HepG2 (cell line): Measurements from ENCODE around the gene CNIH3. TPM values are rescaled to one million over a fixed set of nuclear protein-coding genes. Genes with fewer than 3 reads are reported as not detected.
A peak's percentile ranks its signal among the peaks of the same experiment; 100 is the strongest.

Experiments used
- ATAC-seq: fragments of 200-7000 bp; cut with Tn5 transposase; 3 replicates; pipeline ENCODE4 v1.9.1; 2020; ENCODE audit warnings: mild to moderate bottlenecking, moderate library complexity
- BruUV-seq: library from RNA; stranded (reverse); fragments of 400-500 nt; replicated peaks from 2 replicates; lab custom pipeline; 2021; lab: Mats Ljungman, UMichigan
- CTCF ChIA-PET: fragments of 300-600 bp; formaldehyde crosslinking; extraction: SDS; loops from one replicate; lab custom pipeline; 2021; ENCODE audit warnings: low total read pairs, inconsistent platforms, low intra/inter-chr PET ratio; lab: Yijun Ruan, JAX
- POLR2A ChIA-PET: fragments of 350-600 bp; sonication (Branson Sonifier 250); formaldehyde crosslinking; loops from one replicate; lab custom pipeline; 2020; ENCODE audit warnings: antibody characterized with exemption, inconsistent platforms; lab: Yijun Ruan, JAX
- DNase-seq: peaks from one replicate; pipeline ENCODE4 v3.0.0-alpha.2; 2015; ENCODE audit warnings: low spot score
- FAIRE-seq: peaks from 3 replicates; lab custom pipeline; 2011; peaks lifted over from hg19 to GRCh38; lab: Jason Lieb, UNC
- H2AFZ ChIP-seq: one replicate; pipeline ENCODE4 v1.6.1; 2011; ENCODE audit warnings: low read length, inconsistent platforms
- H3K27ac ChIP-seq: fragments of 300-600 bp; 3 replicates; pipeline ENCODE4 v1.8.0; 2011; ENCODE audit warnings: mixed run types, mild to moderate bottlenecking, mixed read lengths, low read length, inconsistent platforms; ENCODE audit not compliant: insufficient read depth; ENCODE audit errors: extremely low read length
- H3K27me3 ChIP-seq, 2 experiments: fragments of 200-600 bp in 1 of 2; 2 replicates in 1 of 2; 3 replicates in 1 of 2; pipeline versions ENCODE4 v1.6.0 to v1.8.0; 2011; ENCODE audit warnings: low read length in 2 of 2, mild to moderate bottlenecking in 2 of 2, moderate library complexity in 2 of 2, inconsistent platforms in 1 of 2; ENCODE audit not compliant: insufficient read depth in 2 of 2, control insufficient read depth in 1 of 2
- H3K36me3 ChIP-seq, 2 experiments: fragments of 200-600 bp in 1 of 2; replicated peaks in 1 of 2; 2 replicates in 1 of 2; 3 replicates in 1 of 2; pipeline versions ENCODE4 v1.5.1 to v1.8.0; 2011; ENCODE audit warnings: low read length in 2 of 2, inconsistent platforms in 1 of 2; ENCODE audit not compliant: insufficient read depth in 2 of 2, control insufficient read depth in 1 of 2
- H3K4me1 ChIP-seq: 2 replicates; pipeline ENCODE4 v1.5.1; 2012; ENCODE audit warnings: low read length, inconsistent platforms; ENCODE audit not compliant: insufficient read depth
- H3K4me2 ChIP-seq: 2 replicates; pipeline ENCODE4 v1.6.0; 2011; ENCODE audit warnings: low read depth, low read length, inconsistent platforms
- H3K4me3 ChIP-seq, 3 experiments: fragments of 200-600 bp in 1 of 3; sonication (generic), shearing (Covaris generic) in 1 of 3; replicated peaks in 1 of 3; 2 replicates each; pipeline ENCODE4 v1.5.1; 2011 to 2016; ENCODE audit warnings: low read length in 3 of 3, inconsistent platforms in 2 of 3, low read depth in 2 of 3, mild to moderate bottlenecking in 2 of 3, control low read depth in 1 of 3, mixed read lengths in 1 of 3; ENCODE audit not compliant: insufficient read depth in 1 of 3
- H3K79me2 ChIP-seq: one replicate; pipeline ENCODE4 v1.6.1; 2011; ENCODE audit warnings: low read length, inconsistent platforms; ENCODE audit not compliant: insufficient read depth
- H3K9ac ChIP-seq: 2 replicates; pipeline ENCODE4 v1.6.0; 2011; ENCODE audit warnings: mild to moderate bottlenecking, low read depth, low read length, inconsistent platforms; ENCODE audit not compliant: insufficient read depth
- H3K9me3 ChIP-seq: 2 replicates; pipeline ENCODE4 v1.5.1; 2012; ENCODE audit warnings: mild to moderate bottlenecking, low read length
- H4K20me1 ChIP-seq: 2 replicates; pipeline ENCODE4 v1.6.0; 2011; ENCODE audit warnings: inconsistent platforms, mild to moderate bottlenecking, low read length, moderate library complexity; ENCODE audit not compliant: insufficient read depth
- AHR ChIP-seq: IDR thresholded peaks from 2 replicates; pipeline ENCODE4 v1.6.1; 2018; ENCODE audit warnings: missing genetic modification reagents, missing compliant biosample characterization
- IRF1 ChIP-seq: sonication (generic); formaldehyde crosslinking; IDR thresholded peaks from 2 replicates; pipeline ENCODE4 v1.4.0; 2020; ENCODE audit warnings: low read depth, mild to moderate bottlenecking, missing genetic modification reagents
- MZF1 ChIP-seq: sonication (generic); formaldehyde crosslinking; IDR thresholded peaks from 2 replicates; pipeline ENCODE4 v1.8.1; 2023; ENCODE audit warnings: mild to moderate bottlenecking, missing genetic modification reagents, borderline replicate concordance
- XRCC5 ChIP-seq: fragments of 200-400 bp; formaldehyde crosslinking; optimal IDR thresholded peaks from 2 replicates; pipeline ENCODE3; 2017; ENCODE audit warnings: mild to moderate bottlenecking, low read length
- ZNF101 ChIP-seq: sonication (generic); formaldehyde crosslinking; IDR thresholded peaks from 2 replicates; pipeline ENCODE4 v1.4.0; 2020; ENCODE audit warnings: mild to moderate bottlenecking, low read depth, missing genetic modification reagents, borderline replicate concordance
- ZNF20 ChIP-seq: sonication (generic); formaldehyde crosslinking; IDR thresholded peaks from 2 replicates; pipeline ENCODE4 v1.4.0; 2020; ENCODE audit warnings: mild to moderate bottlenecking, moderate library complexity, missing genetic modification reagents
- ZNF235 ChIP-seq: sonication (generic); formaldehyde crosslinking; IDR thresholded peaks from 2 replicates; pipeline ENCODE4 v1.8.1; 2023; ENCODE audit warnings: mild to moderate bottlenecking, missing genetic modification reagents, borderline replicate concordance
- ZNF607 ChIP-seq: sonication (generic); formaldehyde crosslinking; IDR thresholded peaks from 2 replicates; pipeline ENCODE4 v1.5.1; 2020; ENCODE audit warnings: missing genetic modification reagents, mild to moderate bottlenecking, borderline replicate concordance
- ZNF839 ChIP-seq: sonication (generic); formaldehyde crosslinking; IDR thresholded peaks from 2 replicates; pipeline ENCODE4 v1.4.0; 2020; ENCODE audit warnings: missing genetic modification reagents, mild to moderate bottlenecking, borderline replicate concordance
- WGBS: methylation state at CpG from one replicate; pipeline ENCODE4 v1.1.6; 2017; ENCODE audit warnings: low lambda C conversion rate; 5-methylcytosine and 5-hydroxymethylcytosine counted together
- in situ Hi-C: cut with HindIII; loops from 2 replicates; pipeline ENCODE4 v1.10.0; 2017; ENCODE audit warnings: low pct_unique_long_range_greater_than_20kb; ENCODE audit not compliant: extremely low pct_ligation_motif_present
- intact Hi-C: fragments of 100-400 bp; cut with micrococcal nuclease; formaldehyde crosslinking; loops from one replicate; pipeline ENCODE4 v1.10.0; 2022; ENCODE audit not compliant: unreplicated experiment
- polyA plus RNA-seq, 8 experiments: library from polyadenylated mRNA; depleted of rRNA in 3 of 8; stranded (reverse) in 7 of 8; unstranded in 1 of 8; fragments of >200 nt; fragmentation: Illumina TruSeq in 4 of 8; extraction: Trizol in 4 of 8; gene quantifications; 2 replicates each; pipeline versions ENCODE4 v1.2.1 to v1.2.3, GENCODE V29; 2011 to 2016; ENCODE audit warnings: low read depth in 4 of 8, missing spikeins in 1 of 8, mixed read lengths in 1 of 8; ENCODE audit not compliant: insufficient read depth in 1 of 8
- total RNA-seq, 5 experiments: library from RNA; depleted of rRNA; stranded (reverse); fragments of >200 nt; fragmentation: Illumina TruSeq; extraction: Trizol; gene quantifications; 2 replicates each; pipeline ENCODE4 v1.2.3, GENCODE V29; 2016; ENCODE audit warnings: low read depth in 1 of 5

CNIH3 gene
- total and polyA plus RNA-seq, 2 of the 13 experiments (the other 11 are each of a cell fraction or from before 2014, with no cell fraction given): 0.36 to 1.1 TPM

GRCh38 chr1:224734261-224734935, 118.3 kb downstream of the CNIH3 start:
- Histone ChIP-seq H3K4me2 (no peak overlapping the region), H3K79me2 (no peaks in the 10 kb centered on the region), H2AFZ (no peak overlapping the region), H3K9ac (no peak overlapping the region), H3K9me3 (no peaks in the 10 kb centered on the region), H3K27ac (no peak overlapping the region), H4K20me1 (no peaks in the 10 kb centered on the region), H3K4me3 (no peak overlapping the region), H3K36me3 (no peaks in the 10 kb centered on the region), H3K4me1 (peaks cover 16% of the 10 kb centered on the region), H3K27me3 (peaks cover 0 to 4% of the 10 kb centered on the region in 2 experiments; a peak in 2 of 5 replicates)
- DNase-seq (no peak), FAIRE-seq (no peak), ATAC-seq (peak; percentile 18; the same call in 1 of the 3 replicates)
- ChIA-PET CTCF (no interaction called here), POLR2A (no interaction called here)
- in situ Hi-C loops (no loop called here), intact Hi-C loops (no loop called here)
- BruUV-seq: no TSS peak
- TF ChIP-seq IRF1 (CRISPR knock-in tag): no peak
- no peak for TF ChIP-seq ZNF839 (CRISPR knock-in tag)
- TF ChIP-seq ZNF20 (CRISPR knock-in tag): no peak
- no peak for TF ChIP-seq ZNF607 (CRISPR knock-in tag)
- TF ChIP-seq MZF1 (CRISPR knock-in tag): no peak
- no peak for TF ChIP-seq ZNF235 (CRISPR knock-in tag)
- no peak for TF ChIP-seq XRCC5
- TF ChIP-seq AHR (CRISPR knock-in tag): no peak
- no peak for TF ChIP-seq ZNF101 (CRISPR knock-in tag)
- 61% methylated on average over 7 of the region's 13 CpGs for whole genome bisulfite sequencing
